Gastroesophageal sphincter (tissue), 4 donors: ENCODE results near the gene SNTG2. TPM values are rescaled to one million over a fixed set of nuclear protein-coding genes. Genes with fewer than 3 reads are reported as not detected.

Experiments used
- ATAC-seq: fragments of 150-250 bp; one replicate; pipeline ENCODE4 v1.9.1; 2016; ENCODE audit warnings: mild to moderate bottlenecking, moderate library complexity
- H3K27ac ChIP-seq, 4 donors: fragments of 200-600 bp; sonication (generic) in 3 of 4; 1 replicate in 3 of 4; 2 replicates in 1 of 4; pipeline ENCODE4 v1.5.1; 2016 to 2019
- H3K27me3 ChIP-seq: fragments of 200-600 bp; sonication (generic); one replicate; pipeline ENCODE4 v1.5.1; 2019
- H3K36me3 ChIP-seq, 2 donors: fragments of 200-600 bp; sonication (generic); one replicate each; pipeline ENCODE4 v1.5.1; 2019; ENCODE audit warnings: control low read depth in 1 of 2
- H3K4me1 ChIP-seq, 3 donors: fragments of 200-600 bp; sonication (generic); 1 replicate in 2 of 3; 2 replicates in 1 of 3; pipeline ENCODE4 v1.5.1; 2016 to 2019; ENCODE audit warnings: control low read depth in 2 of 3
- H3K4me3 ChIP-seq, 2 donors: fragments of 200-600 bp; sonication (generic); one replicate each; pipeline ENCODE4 v1.5.1; 2019; ENCODE audit warnings: mild to moderate bottlenecking in 1 of 2, moderate library complexity in 1 of 2
- H3K9me3 ChIP-seq, 3 donors: fragments of 200-600 bp; sonication (generic); one replicate each; pipeline ENCODE4 v1.5.1; 2017 to 2019; ENCODE audit warnings: control low read depth in 2 of 3
- EP300 ChIP-seq: sonication (generic); formaldehyde crosslinking; IDR thresholded peaks from one replicate; pipeline ENCODE4 v1.6.1; 2017; ENCODE audit warnings: antibody characterized with exemption, mild to moderate bottlenecking
- POLR2A ChIP-seq, 2 donors: fragments of 450-650 bp; IDR thresholded peaks; one replicate each; pipeline ENCODE4 v1.6.1; 2017; ENCODE audit warnings: antibody characterized with exemption in 2 of 2, mild to moderate bottlenecking in 2 of 2, moderate library complexity in 1 of 2
- POLR2AphosphoS5 ChIP-seq: sonication (generic); formaldehyde crosslinking; IDR thresholded peaks from one replicate; pipeline ENCODE4 v1.6.1; 2017; ENCODE audit warnings: antibody characterized with exemption
- WGBS, 2 donors: methylation state at CpG; one replicate each; pipeline ENCODE4 v1.1.5; 2018; ENCODE audit warnings: low coverage in 1 of 2; 5-methylcytosine and 5-hydroxymethylcytosine counted together
- total RNA-seq, 4 donors: library from RNA; depleted of rRNA; stranded (reverse); fragments of >200 nt; gene quantifications; one replicate each; pipeline ENCODE4 v1.1.0, GENCODE V29; 2016
- TF ChIP-seq, protein P1 (sequence below), 4 experiments: fragments of 200-600 bp in 2 of 4; fragments of 450-650 bp in 2 of 4; sonication (generic) in 1 of 4; IDR thresholded peaks; one replicate each; pipeline ENCODE4 v1.5.1; 2017 to 2019; ENCODE audit warnings: antibody characterized with exemption in 4 of 4, mild to moderate bottlenecking in 2 of 4, moderate library complexity in 2 of 4

SNTG2 gene
- total RNA-seq, 4 donors from 2014 or later = 1.5 to 7.9 (median 4.3) TPM

- H3K4me1 ChIP-seq = no peaks in the 10 kb centered on the region
- H3K27me3 ChIP-seq = peaks cover 37% of the 10 kb centered on the region
- 73 to 77% methylated on average over 2 of the region's 2 CpGs for WGBS, 2 donors
- no peak overlapping the region for H3K4me3 ChIP-seq
- no peak for ATAC-seq
- H3K27ac ChIP-seq = no peak overlapping the region
- no peaks in the 10 kb centered on the region for H3K9me3 ChIP-seq
- TF ChIP-seq, protein P1, sequence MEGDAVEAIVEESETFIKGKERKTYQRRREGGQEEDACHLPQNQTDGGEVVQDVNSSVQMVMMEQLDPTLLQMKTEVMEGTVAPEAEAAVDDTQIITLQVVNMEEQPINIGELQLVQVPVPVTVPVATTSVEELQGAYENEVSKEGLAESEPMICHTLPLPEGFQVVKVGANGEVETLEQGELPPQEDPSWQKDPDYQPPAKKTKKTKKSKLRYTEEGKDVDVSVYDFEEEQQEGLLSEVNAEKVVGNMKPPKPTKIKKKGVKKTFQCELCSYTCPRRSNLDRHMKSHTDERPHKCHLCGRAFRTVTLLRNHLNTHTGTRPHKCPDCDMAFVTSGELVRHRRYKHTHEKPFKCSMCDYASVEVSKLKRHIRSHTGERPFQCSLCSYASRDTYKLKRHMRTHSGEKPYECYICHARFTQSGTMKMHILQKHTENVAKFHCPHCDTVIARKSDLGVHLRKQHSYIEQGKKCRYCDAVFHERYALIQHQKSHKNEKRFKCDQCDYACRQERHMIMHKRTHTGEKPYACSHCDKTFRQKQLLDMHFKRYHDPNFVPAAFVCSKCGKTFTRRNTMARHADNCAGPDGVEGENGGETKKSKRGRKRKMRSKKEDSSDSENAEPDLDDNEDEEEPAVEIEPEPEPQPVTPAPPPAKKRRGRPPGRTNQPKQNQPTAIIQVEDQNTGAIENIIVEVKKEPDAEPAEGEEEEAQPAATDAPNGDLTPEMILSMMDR (IDR thresholded peaks at IDR 0.05) = no peak
- no peak for TF ChIP-seq POLR2A (IDR thresholded peaks at IDR 0.05)
- no peaks in the 10 kb centered on the region for H3K36me3 ChIP-seq
Measured at GRCh38 chr2:1245193-1245592, 294.5 kb downstream of the SNTG2 start.

DNA sequence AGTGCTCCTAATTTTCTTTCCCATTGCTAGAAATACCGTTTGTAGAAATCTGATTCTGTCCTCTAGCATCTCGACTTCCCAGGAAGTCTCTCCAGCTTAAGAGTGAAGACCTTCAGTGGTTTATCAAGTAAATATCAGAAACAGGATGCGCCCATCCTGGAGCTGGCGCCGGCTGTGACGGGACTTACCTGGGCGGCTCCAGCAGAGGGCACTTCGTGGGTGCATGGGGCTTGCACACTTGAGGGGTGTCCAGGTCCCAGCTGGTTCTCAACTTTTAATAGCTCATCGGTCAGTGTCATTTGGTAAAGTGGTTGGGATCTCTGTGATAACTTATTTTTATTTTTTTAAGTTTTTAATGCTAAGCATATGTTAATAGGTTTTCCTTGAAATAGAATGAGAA is 295.6 kb downstream of the SNTG2 start:
- Histone ChIP-seq H3K36me3 (no peaks in the 10 kb centered on the region), H3K4me1 (no peaks in the 10 kb centered on the region), H3K27ac (no peak overlapping the region), H3K27me3 (peaks cover 38% of the 10 kb centered on the region), H3K9me3 (no peaks in the 10 kb centered on the region), H3K4me3 (no peak overlapping the region)
- WGBS, 2 donors = 76 to 90% methylated on average over 8 to 9 of the region's 9 CpGs
- TF ChIP-seq POLR2A (IDR thresholded peaks at IDR 0.05) (no peak), POLR2AphosphoS5 (no peak), EP300 (no peak)
- TF ChIP-seq, protein P1 (IDR thresholded peaks at IDR 0.05) = no peak
- no peak for ATAC-seq

GRCh38 chr2:1246991-1247390 is 296.3 kb downstream of the SNTG2 start:
- no peak overlapping the region for H3K27ac ChIP-seq
- H3K27me3 ChIP-seq = peaks cover 42% of the 10 kb centered on the region
- TF ChIP-seq, protein P1 (IDR thresholded peaks at IDR 0.05) = no peak
- TF ChIP-seq POLR2AphosphoS5 (no peak), POLR2A (IDR thresholded peaks at IDR 0.05) (no peak), EP300 (no peak)
- no peak for ATAC-seq
- H3K36me3 ChIP-seq = no peaks in the 10 kb centered on the region
- H3K9me3 ChIP-seq = no peaks in the 10 kb centered on the region
- 40 to 42% methylated on average over 3 of the region's 3 CpGs for WGBS, 2 donors
- no peaks in the 10 kb centered on the region for H3K4me1 ChIP-seq
- no peak overlapping the region for H3K4me3 ChIP-seq

GRCh38 chr2:1248187-1248586 is 297.5 kb downstream of the SNTG2 start:
- H3K36me3 ChIP-seq = no peaks in the 10 kb centered on the region
- no peaks in the 10 kb centered on the region for H3K9me3 ChIP-seq
- no peaks in the 10 kb centered on the region for H3K4me1 ChIP-seq
- no peak for ATAC-seq
- TF ChIP-seq EP300 = no peak
- TF ChIP-seq, protein P1 (IDR thresholded peaks at IDR 0.05) = no peak
- no peak overlapping the region for H3K27ac ChIP-seq
- H3K27me3 ChIP-seq = peaks cover 39% of the 10 kb centered on the region
- WGBS, 2 donors = 50 to 68% methylated on average over 5 of the region's 5 CpGs
- H3K4me3 ChIP-seq = no peak overlapping the region

- 56 to 68% methylated on average over 4 to 5 of the region's 10 CpGs for WGBS, 2 donors
- no peaks in the 10 kb centered on the region for H3K9me3 ChIP-seq
- peaks cover 37% of the 10 kb centered on the region for H3K27me3 ChIP-seq
- no peaks in the 10 kb centered on the region for H3K4me1 ChIP-seq
- no peak overlapping the region for H3K4me3 ChIP-seq
- no peak for TF ChIP-seq EP300
- TF ChIP-seq, protein P1 (IDR thresholded peaks at IDR 0.05) = no peak
- TF ChIP-seq POLR2A (IDR thresholded peaks at IDR 0.05) = no peak
- TF ChIP-seq POLR2AphosphoS5 = no peak
- H3K27ac ChIP-seq = peak overlapping the region in 1 of 4 donors; percentile 1
- no peaks in the 10 kb centered on the region for H3K36me3 ChIP-seq
- ATAC-seq = no peak
Measured at GRCh38 chr2:1249897-1250687, 299.4 kb downstream of the SNTG2 start.
